ENCODE data around the gene GAL. TPM values are rescaled to one million over a fixed set of nuclear protein-coding genes. Genes with fewer than 3 reads are reported as not detected.

The GAL gene
- total and polyA plus RNA-seq, 2 of the 8 experiments (the other 6 are each of a cell fraction or from before 2014, with no cell fraction given) = 81.8 to 233 TPM

DNA sequence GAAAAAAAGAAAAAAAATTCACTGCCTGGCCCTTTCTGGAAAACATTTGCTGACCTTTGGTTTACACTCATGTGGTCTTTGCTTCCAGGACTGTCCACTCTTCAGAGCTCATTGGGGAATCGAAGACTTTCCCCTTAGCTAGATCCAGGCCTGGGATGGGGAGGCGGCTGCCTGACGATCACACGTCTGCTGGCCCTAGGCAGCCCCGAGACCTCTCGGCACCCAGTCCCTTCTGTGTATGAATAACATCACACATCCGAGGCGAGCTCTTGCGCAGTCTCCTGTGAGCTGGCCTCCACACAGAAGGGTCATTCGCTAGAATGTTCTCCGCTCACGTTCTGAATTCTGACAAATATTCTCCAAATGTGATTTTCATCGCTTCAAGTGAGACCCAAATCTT, 25.7 kb upstream of the GAL start (continued):
- TF ChIP-seq SP4 (IDR thresholded peaks at IDR 0.05; ENCODE audit: low read length) (no peak), GABPA (IDR thresholded peaks at IDR 0.05; ENCODE audit: borderline replicate concordance, insufficient read depth, low read length) (no peak), SP2 (IDR thresholded peaks at IDR 0.05; ENCODE audit: low read length) (no peak), EGR1 (IDR thresholded peaks at IDR 0.05; ENCODE audit: borderline replicate concordance, low read depth, low read length) (no peak)
- TF ChIP-seq, protein P1, sequence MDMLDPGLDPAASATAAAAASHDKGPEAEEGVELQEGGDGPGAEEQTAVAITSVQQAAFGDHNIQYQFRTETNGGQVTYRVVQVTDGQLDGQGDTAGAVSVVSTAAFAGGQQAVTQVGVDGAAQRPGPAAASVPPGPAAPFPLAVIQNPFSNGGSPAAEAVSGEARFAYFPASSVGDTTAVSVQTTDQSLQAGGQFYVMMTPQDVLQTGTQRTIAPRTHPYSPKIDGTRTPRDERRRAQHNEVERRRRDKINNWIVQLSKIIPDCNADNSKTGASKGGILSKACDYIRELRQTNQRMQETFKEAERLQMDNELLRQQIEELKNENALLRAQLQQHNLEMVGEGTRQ (IDR thresholded peaks at IDR 0.05; ENCODE audit: low read length) = no peak
